Measurements from ENCODE around the gene SLC43A3. TPM values are rescaled to one million over a fixed set of nuclear protein-coding genes. Genes with fewer than 3 reads are reported as not detected.

SLC43A3 gene
- total RNA-seq, 1 donor from 2014 or later = 211 TPM

- peak; percentile 52 to 87 (median 81) for TF ChIP-seq CTCF (IDR thresholded peaks at IDR 0.05)
- peak in 1 of 2 donors; percentile 71 for DNase-seq (ENCODE audit: low spot score in 2 of 2)
- peaks cover 28% of the 10 kb centered on the region for H3K27me3 ChIP-seq
- H3K4me3 ChIP-seq = peak overlapping the region; percentile 53 to 55
- H3K36me3 ChIP-seq = no peaks in the 10 kb centered on the region
- H3K9me3 ChIP-seq = no peaks in the 10 kb centered on the region
- peaks cover 16 to 32% of the 10 kb centered on the region in 2 donors for H3K4me1 ChIP-seq
- no peak overlapping the region for H3K27ac ChIP-seq
- intact Hi-C loops (cut with DNase I) = no loop called here
These were observed 31.7 kb upstream of the SLC43A3 start for GRCh38 chr11:57458410-57459163.

- Histone ChIP-seq H3K36me3 (no peaks in the 10 kb centered on the region), H3K4me1 (peaks cover 16 to 32% of the 10 kb centered on the region in 2 donors), H3K9me3 (no peaks in the 10 kb centered on the region), H3K4me3 (peak overlapping the region; percentile 53 to 55), H3K27me3 (peaks cover 28% of the 10 kb centered on the region), H3K27ac (no peak overlapping the region)
- no peak for TF ChIP-seq CTCF (IDR thresholded peaks at IDR 0.05)
- no peak for DNase-seq (ENCODE audit: low spot score in 2 of 2)
- intact Hi-C loops (cut with DNase I) = no loop called here
These were observed 31.1 kb upstream of the SLC43A3 start for GRCh38 chr11:57458060-57458409.

- no peak overlapping the region for H3K27ac ChIP-seq
These were observed 30.7 kb upstream of the SLC43A3 start for GRCh38 chr11:57457643-57458023.

GRCh38 chr11:57456960-57457642 lies 30.2 kb upstream of the SLC43A3 start:
- H3K9me3 ChIP-seq = no peaks in the 10 kb centered on the region
- peaks cover 16 to 32% of the 10 kb centered on the region in 2 donors for H3K4me1 ChIP-seq
- TF ChIP-seq CTCF (IDR thresholded peaks at IDR 0.05) = peak; percentile 91 to 100 (median 100)
- H3K27me3 ChIP-seq = peaks cover 28% of the 10 kb centered on the region
- intact Hi-C loops (cut with DNase I) = loop anchor here (1.0 to 2.0 kb wide), 4 partner anchors 22 to 70 kb away; partner anchors contain the start of gene SLC43A3
- H3K36me3 ChIP-seq = no peaks in the 10 kb centered on the region
- H3K4me3 ChIP-seq = peak overlapping the region; percentile 53 to 55
- no peak overlapping the region for H3K27ac ChIP-seq
- DNase-seq (ENCODE audit: low spot score in 2 of 2) = peak; percentile 50 to 95

More at GRCh38 chr11:57457643-57458023, 30.7 kb upstream of the SLC43A3 start:
- no peak for DNase-seq (ENCODE audit: low spot score in 2 of 2)
- intact Hi-C loops (cut with DNase I) = loop anchor here (1.0 to 2.0 kb wide), 4 partner anchors 23 to 70 kb away; partner anchors contain the start of gene SLC43A3
- peaks cover 28% of the 10 kb centered on the region for H3K27me3 ChIP-seq
- H3K36me3 ChIP-seq = no peaks in the 10 kb centered on the region
- H3K4me1 ChIP-seq = peaks cover 16 to 32% of the 10 kb centered on the region in 2 donors
- no peaks in the 10 kb centered on the region for H3K9me3 ChIP-seq
- no peak for TF ChIP-seq CTCF (IDR thresholded peaks at IDR 0.05)
- H3K4me3 ChIP-seq = peak overlapping the region; percentile 53 to 55

GRCh38 chr11:57453543-57454177 lies 26.7 kb upstream of the SLC43A3 start:
- intact Hi-C loops (cut with DNase I) = no loop called here
- DNase-seq (ENCODE audit: low spot score in 2 of 2) = no peak
- H3K36me3 ChIP-seq = no peaks in the 10 kb centered on the region
- no peak for TF ChIP-seq CTCF (IDR thresholded peaks at IDR 0.05)
- peaks cover 7% of the 10 kb centered on the region for H3K27me3 ChIP-seq
- no peak overlapping the region for H3K27ac ChIP-seq
- no peaks in the 10 kb centered on the region for H3K9me3 ChIP-seq
- no peak overlapping the region for H3K4me3 ChIP-seq
- peaks cover 7 to 15% of the 10 kb centered on the region in 2 donors for H3K4me1 ChIP-seq
